H9 (cell line): Measurements from ENCODE around the gene TMEM63C. TPM values are rescaled to one million over a fixed set of nuclear protein-coding genes. Genes with fewer than 3 reads are reported as not detected.

Experiments used
- DNase-seq: peaks from one replicate; pipeline ENCODE4 v3.0.0-alpha.2; 2017
- H2AFZ ChIP-seq: one replicate; pipeline ENCODE4 v1.6.1; 2013; ENCODE audit warnings: mild to moderate bottlenecking, low read length, control low read depth, moderate library complexity
- H2AK5ac ChIP-seq: 2 replicates; pipeline ENCODE4 v1.6.1; 2013; ENCODE audit warnings: low read length, control low read depth, mixed read lengths; ENCODE audit not compliant: insufficient read length
- H2BK120ac ChIP-seq: one replicate; pipeline ENCODE4 v1.6.1; 2013; ENCODE audit warnings: low read depth, mild to moderate bottlenecking, low read length, control low read depth, inconsistent platforms; ENCODE audit not compliant: poor library complexity, severe bottlenecking
- H2BK12ac ChIP-seq: 2 replicates; pipeline ENCODE4 v1.6.1; 2013; ENCODE audit warnings: low read length, control low read depth, mixed read lengths, low read depth; ENCODE audit not compliant: insufficient read length
- H2BK15ac ChIP-seq: 2 replicates; pipeline ENCODE4 v1.6.1; 2013; ENCODE audit warnings: low read depth, low read length, control low read depth
- H2BK20ac ChIP-seq: one replicate; pipeline ENCODE4 v1.6.1; 2013; ENCODE audit warnings: low read depth, mild to moderate bottlenecking, low read length, control low read depth, inconsistent platforms; ENCODE audit not compliant: poor library complexity, severe bottlenecking
- H2BK5ac ChIP-seq: 2 replicates; pipeline ENCODE4 v1.6.1; 2013; ENCODE audit warnings: low read length, control low read depth, mixed read lengths; ENCODE audit not compliant: insufficient read length
- H3K14ac ChIP-seq: 2 replicates; pipeline ENCODE4 v1.6.1; 2013; ENCODE audit warnings: low read length, control low read depth; ENCODE audit not compliant: insufficient read depth
- H3K18ac ChIP-seq: 2 replicates; pipeline ENCODE4 v1.6.1; 2013; ENCODE audit warnings: low read depth, mild to moderate bottlenecking, mixed read lengths, low read length, control low read depth; ENCODE audit not compliant: insufficient read length
- H3K23ac ChIP-seq: 2 replicates; pipeline ENCODE4 v1.6.1; 2013; ENCODE audit warnings: low read length, control low read depth, mixed read lengths, low read depth; ENCODE audit not compliant: insufficient read length
- H3K23me2 ChIP-seq: 2 replicates; pipeline ENCODE4 v1.6.1; 2013; ENCODE audit warnings: low read depth, mild to moderate bottlenecking, mixed read lengths, low read length, control low read depth; ENCODE audit not compliant: insufficient read length, poor library complexity, severe bottlenecking
- H3K27ac ChIP-seq: 2 replicates; pipeline ENCODE4 v1.5.1; 2013; ENCODE audit warnings: low read length, control low read depth, mixed read lengths, low read depth; ENCODE audit not compliant: insufficient read length
- H3K27me3 ChIP-seq: 2 replicates; pipeline ENCODE4 v1.6.1; 2013; ENCODE audit warnings: low read length, control low read depth, inconsistent platforms; ENCODE audit not compliant: insufficient read depth
- H3K4ac ChIP-seq: 2 replicates; pipeline ENCODE4 v1.6.1; 2013; ENCODE audit warnings: low read depth, mild to moderate bottlenecking, control low read depth, inconsistent platforms, low read length, moderate library complexity
- H3K4me1 ChIP-seq: 2 replicates; pipeline ENCODE4 v1.6.1; 2013; ENCODE audit warnings: low read length, control low read depth, inconsistent platforms; ENCODE audit not compliant: insufficient read depth
- H3K4me2 ChIP-seq: 2 replicates; pipeline ENCODE4 v1.6.1; 2013; ENCODE audit warnings: low read length, control low read depth, mixed read lengths; ENCODE audit not compliant: insufficient read length, insufficient read depth
- H3K56ac ChIP-seq: 2 replicates; pipeline ENCODE4 v1.6.1; 2013; ENCODE audit warnings: low read depth, mild to moderate bottlenecking, mixed read lengths, low read length, control low read depth; ENCODE audit not compliant: insufficient read length
- H3K79me1 ChIP-seq: 2 replicates; pipeline ENCODE4 v1.6.1; 2013; ENCODE audit warnings: low read depth, mild to moderate bottlenecking, moderate library complexity, low read length, control low read depth, inconsistent platforms; ENCODE audit not compliant: insufficient read depth, poor library complexity, severe bottlenecking
- H3K79me2 ChIP-seq: 2 replicates; pipeline ENCODE4 v1.6.1; 2013; ENCODE audit warnings: low read length, control low read depth, inconsistent platforms; ENCODE audit not compliant: insufficient read depth
- H3K9ac ChIP-seq: 2 replicates; pipeline ENCODE4 v1.6.1; 2013; ENCODE audit warnings: low read length, control low read depth, mixed read lengths; ENCODE audit not compliant: insufficient read length; ENCODE audit errors: extremely low read depth
- H3K9me3 ChIP-seq: one replicate; pipeline ENCODE4 v1.6.1; 2013; ENCODE audit warnings: low read depth, low read length, inconsistent platforms; ENCODE audit not compliant: control insufficient read depth
- H3T11ph ChIP-seq: one replicate; pipeline ENCODE4 v1.6.1; 2013; ENCODE audit warnings: mild to moderate bottlenecking, low read length, control low read depth, inconsistent platforms
- H4K20me1 ChIP-seq: one replicate; pipeline ENCODE4 v1.6.1; 2013; ENCODE audit not compliant: control insufficient read depth, insufficient read length, insufficient read depth
- H4K5ac ChIP-seq: 2 replicates; pipeline ENCODE4 v1.6.1; 2013; ENCODE audit warnings: low read depth, mild to moderate bottlenecking, mixed read lengths, low read length, control low read depth; ENCODE audit not compliant: insufficient read length
- H4K8ac ChIP-seq: replicated peaks from 2 replicates; pipeline ENCODE4 v1.6.1; 2013; ENCODE audit warnings: low read length, control low read depth, mixed read lengths, low read depth; ENCODE audit not compliant: insufficient read length
- H4K91ac ChIP-seq: 2 replicates; pipeline ENCODE4 v1.6.1; 2013; ENCODE audit warnings: low read depth, mild to moderate bottlenecking, moderate library complexity, mixed read lengths, low read length, control low read depth; ENCODE audit not compliant: insufficient read length
- H3K27ac Mint-ChIP-seq, 3 experiments: 2 replicates in 2 of 3; 3 replicates in 1 of 3; pipeline ENCODE4 v1.8.0; 2020 to 2021; ENCODE audit warnings: mixed read lengths in 3 of 3, mild to moderate bottlenecking in 1 of 3, moderate library complexity in 1 of 3
- H3K27me3 Mint-ChIP-seq: 2 replicates; pipeline ENCODE4 v1.8.0; 2021; ENCODE audit warnings: low read depth, mild to moderate bottlenecking, moderate library complexity, mixed read lengths
- H3K36me3 Mint-ChIP-seq, 3 experiments: 2 replicates in 2 of 3; 3 replicates in 1 of 3; pipeline ENCODE4 v1.8.0; 2020 to 2021; ENCODE audit warnings: low read depth in 3 of 3, mixed read lengths in 3 of 3; ENCODE audit not compliant: insufficient read depth in 1 of 3
- H3K4me1 Mint-ChIP-seq, 2 experiments: 2 replicates each; pipeline ENCODE4 v1.8.0; 2020; ENCODE audit warnings: mixed read lengths in 2 of 2
- H3K4me3 Mint-ChIP-seq, 2 experiments: 2 replicates in 1 of 2; 3 replicates in 1 of 2; pipeline ENCODE4 v1.8.0; 2020 to 2021; ENCODE audit warnings: mild to moderate bottlenecking in 2 of 2, mixed read lengths in 2 of 2, moderate library complexity in 1 of 2
- H3K9me3 Mint-ChIP-seq, 2 experiments: 2 replicates in 1 of 2; 3 replicates in 1 of 2; pipeline ENCODE4 v1.8.0; 2020; ENCODE audit warnings: mild to moderate bottlenecking in 2 of 2, mixed read lengths in 2 of 2, moderate library complexity in 1 of 2
- CTCF ChIP-seq: fragments of 200-600 bp; sonication (generic); conservative IDR thresholded peaks from 3 replicates; pipeline ENCODE4 v1.8.0; 2021; ENCODE audit warnings: antibody characterized with exemption, mild to moderate bottlenecking
- WGBS: extraction: QIAGEN DNeasy Blood & Tissue Kit; methylation state at CpG from one replicate; pipeline ENCODE4 v1.1.7; 2013; ENCODE audit warnings: missing lambda C conversion rate, low lambda C conversion rate, mixed read lengths; ENCODE audit not compliant: insufficient read length; ENCODE audit errors: extremely low coverage; 5-methylcytosine and 5-hydroxymethylcytosine counted together
- total RNA-seq: library from RNA; stranded (reverse); gene quantifications from 2 replicates; pipeline ENCODE4 v1.2.1, GENCODE V29; 2021

Gene TMEM63C
- total RNA-seq, 1 experiment from 2014 or later, result 2.2 TPM

DNA sequence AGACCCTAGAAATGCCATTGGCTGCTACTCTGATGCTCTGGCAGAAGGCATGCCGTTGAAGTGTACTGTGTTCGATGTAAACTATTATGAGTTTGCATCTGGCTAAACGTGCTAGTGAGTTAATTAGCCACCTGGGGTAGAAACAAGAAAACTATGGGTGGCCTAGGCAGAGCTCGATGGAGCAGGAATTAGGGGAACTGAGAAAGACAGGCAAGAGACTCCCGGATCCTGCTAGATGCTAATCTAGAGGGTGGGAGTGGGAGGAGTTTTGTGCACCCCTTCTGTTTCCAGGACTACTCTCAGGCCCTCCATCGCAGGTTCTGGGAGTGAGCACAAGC is 32.0 kb downstream of the TMEM63C start:
- Histone ChIP-seq H3K23me2 (no peaks in the 10 kb centered on the region), H3K18ac (no peak overlapping the region), H2AK5ac (no peak overlapping the region), H3K9ac (no peak overlapping the region), H2BK120ac (no peak overlapping the region), H3K27ac (no peak overlapping the region), H3K4me1 (no peaks in the 10 kb centered on the region), H4K8ac (no peak overlapping the region), H3K14ac (no peak overlapping the region), H4K91ac (no peak overlapping the region), H3K4me2 (no peak overlapping the region), H2AFZ (no peak overlapping the region), H3K23ac (no peak overlapping the region), H3K79me2 (no peaks in the 10 kb centered on the region), H4K5ac (no peak overlapping the region), H3K79me1 (no peaks in the 10 kb centered on the region), H3K9me3 (no peaks in the 10 kb centered on the region), H2BK12ac (no peak overlapping the region), H2BK5ac (no peak overlapping the region), H3K4ac (no peak overlapping the region), H3T11ph (no peak overlapping the region), H4K20me1 (no peaks in the 10 kb centered on the region), H3K27me3 (no peaks in the 10 kb centered on the region), H2BK15ac (no peak overlapping the region), H2BK20ac (no peak overlapping the region), H3K56ac (no peak overlapping the region)
- no peak for TF ChIP-seq CTCF
- peak overlapping the region in 1 of 2 experiments; percentile 50; a peak in 2 of 5 replicates for H3K4me3 Mint-ChIP-seq
- H3K4me1 Mint-ChIP-seq, result peaks cover 17 to 20% of the 10 kb centered on the region in 2 experiments
- no CpG with 5 or more reads among the region's 6 CpGs for WGBS
- no peak for DNase-seq
- H3K36me3 Mint-ChIP-seq, result no peaks in the 10 kb centered on the region
- H3K9me3 Mint-ChIP-seq, result no peaks in the 10 kb centered on the region
- H3K27ac Mint-ChIP-seq, result no peak overlapping the region
- H3K27me3 Mint-ChIP-seq, result peaks cover 23% of the 10 kb centered on the region
